Dendritic cell treated with granulocyte-macrophage colony-stimulating factor and Interleukin-4, amounts not matched to agents 40 ng/mL and 50 ng/mL, for 4 days (primary cell): ENCODE data around the gene ABCB9.

Experiments
- H3K27ac Mint-ChIP-seq: one replicate; pipeline ENCODE4 v1.8.0; 2022; ENCODE audit warnings: mild to moderate bottlenecking, mixed read lengths
- H3K27me3 Mint-ChIP-seq: one replicate; pipeline ENCODE4 v1.8.0; 2022; ENCODE audit warnings: mild to moderate bottlenecking, mixed read lengths
- H3K36me3 Mint-ChIP-seq: one replicate; pipeline ENCODE4 v1.8.0; 2022; ENCODE audit warnings: low read depth, mixed read lengths
- H3K4me1 Mint-ChIP-seq: one replicate; pipeline ENCODE4 v1.8.0; 2022; ENCODE audit warnings: low read depth, mixed read lengths
- H3K4me3 Mint-ChIP-seq: one replicate; pipeline ENCODE4 v1.8.0; 2022; ENCODE audit warnings: mild to moderate bottlenecking, moderate library complexity, mixed read lengths
- H3K9me3 Mint-ChIP-seq: one replicate; pipeline ENCODE4 v1.8.0; 2022; ENCODE audit warnings: mixed read lengths
- intact Hi-C: fragments of 100-400 bp; cut with micrococcal nuclease; formaldehyde crosslinking; loops from one replicate; pipeline ENCODE4 v1.15.0; 2022

Gene ABCB9

DNA sequence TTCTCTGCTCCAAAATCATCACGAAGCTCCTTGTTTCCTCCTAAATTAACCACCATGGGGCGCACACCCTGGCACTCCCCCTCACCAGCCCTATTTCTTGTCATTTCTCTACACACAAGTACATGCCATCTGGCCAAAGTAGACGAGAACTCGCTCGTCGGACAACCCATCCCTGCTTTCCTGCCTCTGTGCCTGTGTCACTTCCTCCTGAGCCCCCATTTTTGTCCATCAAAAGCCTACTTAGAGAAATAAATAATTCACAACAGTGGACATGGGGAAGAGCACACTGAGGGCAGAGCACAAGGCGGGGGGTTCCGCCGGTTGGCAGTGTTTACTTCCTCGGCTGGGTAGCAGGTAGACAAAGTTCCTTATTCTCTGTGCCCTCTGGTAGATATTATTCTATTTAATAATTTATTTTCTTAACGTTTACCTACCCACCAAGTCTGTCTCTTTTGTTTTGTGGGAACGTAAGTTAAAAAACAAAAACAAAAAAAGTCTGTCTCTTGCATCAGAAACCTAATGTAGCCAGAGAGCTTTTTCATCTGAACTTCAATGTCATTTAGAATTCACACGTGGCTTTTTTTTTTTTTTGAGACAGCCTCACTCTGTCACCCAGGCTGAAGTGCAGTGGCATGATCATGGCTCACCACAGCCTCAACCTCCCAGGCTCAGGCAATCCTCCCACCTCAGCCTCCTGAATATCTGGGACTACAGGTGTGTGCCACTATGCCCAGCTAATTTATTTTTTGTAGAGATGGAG, 76.3 kb downstream of the ABCB9 start:
- Mint-ChIP-seq H3K9me3 (no peaks in the 10 kb centered on the region), H3K4me1 (peaks cover 80% of the 10 kb centered on the region), H3K4me3 (peak overlapping the region; percentile 43), H3K27ac (peak overlapping the region; percentile 86), H3K36me3 (peaks cover 2% of the 10 kb centered on the region), H3K27me3 (no peaks in the 10 kb centered on the region)
- intact Hi-C loops, result loop anchor here (2.0 kb wide), 1 partner anchor 17 kb away; no protein-coding TSS in a partner anchor

- Mint-ChIP-seq H3K4me1 (peaks cover 78% of the 10 kb centered on the region), H3K36me3 (no peaks in the 10 kb centered on the region), H3K27ac (peak overlapping the region; percentile 86), H3K9me3 (no peaks in the 10 kb centered on the region), H3K4me3 (peak overlapping the region; percentile 76), H3K27me3 (no peaks in the 10 kb centered on the region)
- intact Hi-C loops, result loop anchor here (2.0 kb wide), 1 partner anchor 15 kb away; no protein-coding TSS in a partner anchor
Observed at GRCh38 chr12:122888232-122888752, 78.0 kb downstream of the ABCB9 start.

DNA sequence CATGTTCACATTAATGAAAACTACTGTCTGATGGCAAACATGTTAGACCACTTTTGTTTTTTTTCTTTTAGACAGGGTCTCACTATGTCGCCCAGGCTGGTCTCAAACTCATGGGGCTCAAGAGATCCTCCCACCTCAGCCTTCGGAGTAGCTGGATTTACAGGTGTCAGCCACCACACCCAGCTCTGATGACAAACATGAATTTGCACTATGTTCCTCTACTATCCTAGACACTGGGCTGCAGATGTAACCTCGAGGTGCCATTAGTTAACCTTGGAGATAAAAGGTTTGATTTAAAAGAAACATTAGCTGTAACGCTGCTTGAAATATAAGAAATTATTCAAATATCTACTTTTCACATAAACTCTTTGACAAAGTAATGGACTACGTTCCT, 78.4 kb downstream of the ABCB9 start:
- Mint-ChIP-seq H3K36me3 (no peaks in the 10 kb centered on the region), H3K4me1 (peaks cover 80% of the 10 kb centered on the region), H3K27ac (peak overlapping the region; percentile 86), H3K27me3 (no peaks in the 10 kb centered on the region), H3K9me3 (no peaks in the 10 kb centered on the region), H3K4me3 (peak overlapping the region; percentile 76)
- intact Hi-C loops, result loop anchor here (2.0 kb wide), 1 partner anchor 15 kb away; no protein-coding TSS in a partner anchor

DNA sequence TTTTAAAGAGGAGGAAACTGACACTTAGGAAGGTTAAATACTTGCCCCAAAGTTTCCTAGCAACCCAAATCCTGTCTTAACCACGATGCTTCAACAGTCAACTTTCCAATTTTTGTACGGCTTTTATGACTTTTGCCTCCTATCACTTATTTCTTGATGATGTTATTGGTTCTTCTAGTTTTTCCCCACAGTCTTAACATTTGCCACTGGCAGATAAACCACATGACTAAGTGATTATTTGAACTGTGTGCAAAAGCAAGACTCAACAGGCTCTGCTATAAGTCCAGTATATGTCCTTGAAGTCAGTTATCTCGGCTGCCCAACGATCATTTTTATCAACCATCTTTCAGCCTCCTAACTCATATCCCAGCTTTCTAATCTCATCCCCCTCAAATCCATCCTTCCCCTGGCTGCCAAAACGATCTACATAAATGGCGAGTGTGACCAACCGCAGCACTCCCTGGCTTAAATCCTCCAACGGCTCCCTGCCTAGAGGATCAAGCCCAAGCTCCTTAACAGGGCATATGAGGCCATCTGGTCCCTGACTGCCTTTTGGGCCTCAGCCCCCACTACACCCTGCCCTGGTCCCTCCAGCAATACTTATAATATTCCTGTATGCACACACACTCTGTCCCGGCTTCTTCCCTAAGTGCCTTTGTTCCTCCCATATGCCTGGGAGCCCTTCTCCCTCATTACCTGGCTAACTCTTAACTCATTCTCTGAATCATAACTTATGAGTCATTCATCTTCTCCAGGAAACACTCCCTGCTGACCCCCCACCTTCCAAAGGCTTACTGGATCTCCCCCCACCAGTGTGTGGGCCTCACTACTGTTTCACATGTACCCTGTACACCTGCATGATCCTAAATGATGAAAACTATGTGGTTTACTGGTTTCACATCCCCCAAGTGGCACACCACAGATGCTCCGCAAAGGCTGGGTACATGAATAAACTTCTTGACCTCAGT, 79.1 kb downstream of the ABCB9 start:
- Mint-ChIP-seq H3K4me1 (peaks cover 75% of the 10 kb centered on the region), H3K36me3 (no peaks in the 10 kb centered on the region)
- intact Hi-C loops, result no loop called here

GRCh38 chr12:122886161-122886560, 80.1 kb downstream of the ABCB9 start:
- no peaks in the 10 kb centered on the region for H3K27me3 Mint-ChIP-seq
- H3K27ac Mint-ChIP-seq, result no peak overlapping the region
- no peaks in the 10 kb centered on the region for H3K36me3 Mint-ChIP-seq
- H3K9me3 Mint-ChIP-seq, result no peaks in the 10 kb centered on the region
- H3K4me1 Mint-ChIP-seq, result peaks cover 72% of the 10 kb centered on the region
- no peak overlapping the region for H3K4me3 Mint-ChIP-seq
- intact Hi-C loops, result no loop called here

More for the DNA sequence above, 79.1 kb downstream of the ABCB9 start:
- no peaks in the 10 kb centered on the region for H3K9me3 Mint-ChIP-seq
- peak overlapping the region; percentile 86 for H3K27ac Mint-ChIP-seq
- H3K27me3 Mint-ChIP-seq, result no peaks in the 10 kb centered on the region
- H3K4me3 Mint-ChIP-seq, result no peak overlapping the region

- no peaks in the 10 kb centered on the region for H3K9me3 Mint-ChIP-seq
- H3K4me1 Mint-ChIP-seq, result peaks cover 73% of the 10 kb centered on the region
- no peak overlapping the region for H3K4me3 Mint-ChIP-seq
- no peak overlapping the region for H3K27ac Mint-ChIP-seq
- intact Hi-C loops, result no loop called here
- H3K36me3 Mint-ChIP-seq, result peaks cover 10% of the 10 kb centered on the region
- H3K27me3 Mint-ChIP-seq, result peaks cover 5% of the 10 kb centered on the region
Observed at GRCh38 chr12:122884860-122885259, 81.4 kb downstream of the ABCB9 start.

GRCh38 chr12:122884091-122884826, 82.0 kb downstream of the ABCB9 start:
- no peak overlapping the region for H3K4me3 Mint-ChIP-seq
- peaks cover 11% of the 10 kb centered on the region for H3K27me3 Mint-ChIP-seq
- H3K9me3 Mint-ChIP-seq, result no peaks in the 10 kb centered on the region
- H3K4me1 Mint-ChIP-seq, result peaks cover 73% of the 10 kb centered on the region
- intact Hi-C loops, result no loop called here
- peaks cover 16% of the 10 kb centered on the region for H3K36me3 Mint-ChIP-seq
- no peak overlapping the region for H3K27ac Mint-ChIP-seq

DNA sequence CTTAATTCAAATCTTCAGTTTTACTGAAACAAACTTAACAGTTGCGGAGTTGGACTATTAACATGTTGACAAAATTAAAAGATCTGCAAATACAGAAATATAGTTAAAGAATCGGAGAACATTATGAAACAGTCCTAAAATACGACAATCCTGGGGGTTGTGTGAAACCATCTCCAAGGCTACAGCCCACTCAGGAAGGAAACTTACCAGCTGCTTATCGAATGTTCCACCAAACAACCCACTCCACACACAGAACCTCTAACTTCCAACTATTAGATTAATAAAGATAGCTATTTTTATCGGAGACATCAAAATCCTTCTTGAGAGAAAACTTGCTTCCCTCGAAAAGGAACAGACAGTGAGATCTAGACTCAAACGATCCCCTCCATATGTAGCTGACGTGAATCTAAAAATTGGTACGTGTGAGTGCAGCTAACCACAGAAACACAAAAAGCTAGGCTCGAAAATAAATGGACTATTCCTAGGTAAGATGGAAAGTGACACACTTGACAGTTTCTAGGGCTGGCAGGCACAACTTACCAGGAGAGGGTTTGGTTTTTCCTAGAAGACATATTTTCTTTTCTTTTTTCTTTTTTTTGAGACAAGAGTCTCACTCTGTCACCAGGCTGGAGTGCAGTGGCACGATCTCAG, 83.2 kb downstream of the ABCB9 start:
- H3K27ac Mint-ChIP-seq, result no peak overlapping the region
- intact Hi-C loops, result no loop called here
- peaks cover 64% of the 10 kb centered on the region for H3K4me1 Mint-ChIP-seq
- no peaks in the 10 kb centered on the region for H3K9me3 Mint-ChIP-seq
- peaks cover 16% of the 10 kb centered on the region for H3K27me3 Mint-ChIP-seq
- peaks cover 26% of the 10 kb centered on the region for H3K36me3 Mint-ChIP-seq
- H3K4me3 Mint-ChIP-seq, result no peak overlapping the region

- Mint-ChIP-seq H3K9me3 (no peaks in the 10 kb centered on the region), H3K27me3 (peaks cover 16% of the 10 kb centered on the region), H3K4me1 (peaks cover 70% of the 10 kb centered on the region), H3K36me3 (peaks cover 33% of the 10 kb centered on the region), H3K4me3 (no peak overlapping the region), H3K27ac (no peak overlapping the region)
- intact Hi-C loops, result no loop called here
Observed at GRCh38 chr12:122880668-122881067, 85.6 kb downstream of the ABCB9 start.

- H3K9me3 Mint-ChIP-seq, result no peaks in the 10 kb centered on the region
- intact Hi-C loops, result no loop called here
- peaks cover 16% of the 10 kb centered on the region for H3K27me3 Mint-ChIP-seq
- H3K4me3 Mint-ChIP-seq, result no peak overlapping the region
- H3K27ac Mint-ChIP-seq, result no peak overlapping the region
- peaks cover 74% of the 10 kb centered on the region for H3K4me1 Mint-ChIP-seq
- peaks cover 33% of the 10 kb centered on the region for H3K36me3 Mint-ChIP-seq
Observed at GRCh38 chr12:122880155-122880667, 86.1 kb downstream of the ABCB9 start.
